Spinal cord (tissue), 10 donors: Measurements from ENCODE around the gene ARHGAP9. TPM values are rescaled to one million over a fixed set of nuclear protein-coding genes. Genes with fewer than 3 reads are reported as not detected.
A peak's percentile ranks its signal among the peaks of the same experiment; 100 is the strongest.

Experiments
- DNase-seq, 6 donors: peaks; one replicate each; pipeline versions ENCODE4 v3.0.0 to v3.0.0-alpha.2; 2013 to 2015; ENCODE audit warnings: low spot score in 6 of 6, low read depth in 4 of 6
- H3K27ac ChIP-seq: one replicate; pipeline ENCODE4 v1.5.1; 2013; ENCODE audit warnings: low read depth, low read length, control low read depth
- H3K27me3 ChIP-seq: one replicate; pipeline ENCODE4 v1.6.1; 2013; ENCODE audit warnings: low read length; ENCODE audit not compliant: control insufficient read depth, insufficient read depth
- H3K36me3 ChIP-seq: one replicate; pipeline ENCODE4 v1.6.1; 2013; ENCODE audit warnings: low read length; ENCODE audit not compliant: control insufficient read depth, insufficient read depth
- H3K4me1 ChIP-seq: one replicate; pipeline ENCODE4 v1.6.1; 2013; ENCODE audit warnings: low read length; ENCODE audit not compliant: control insufficient read depth, insufficient read depth
- H3K4me3 ChIP-seq: one replicate; pipeline ENCODE4 v1.5.1; 2013; ENCODE audit warnings: low read depth, low read length, control low read depth
- H3K9me3 ChIP-seq: one replicate; pipeline ENCODE4 v1.6.1; 2013; ENCODE audit warnings: low read length; ENCODE audit not compliant: control insufficient read depth, insufficient read depth
- WGBS: methylation state at CpG from one replicate; pipeline ENCODE4 v1.1.5; 2013; ENCODE audit warnings: missing lambda C conversion rate; ENCODE audit not compliant: insufficient coverage; 5-methylcytosine and 5-hydroxymethylcytosine counted together
- polyA plus RNA-seq, 2 donors: library from polyadenylated mRNA; unstranded; fragments of 120-200 nt; gene quantifications; one replicate each; pipeline ENCODE4 v1.2.1, GENCODE V29; 2013; ENCODE audit not compliant: insufficient read length in 2 of 2
- total RNA-seq, 2 donors: library from RNA; depleted of rRNA in 1 of 2; stranded (reverse); fragments of 120-200 nt in 1 of 2; fragments of >200 nt in 1 of 2; gene quantifications; one replicate each; pipeline versions ENCODE4 v1.2.3 to v1.2.4, GENCODE V29; 2013 to 2014
- donor health status: healthy.

The ARHGAP9 gene
- total and polyA plus RNA-seq, 4 donors = 4.8 to 6.5 (median 5.3) TPM

DNA sequence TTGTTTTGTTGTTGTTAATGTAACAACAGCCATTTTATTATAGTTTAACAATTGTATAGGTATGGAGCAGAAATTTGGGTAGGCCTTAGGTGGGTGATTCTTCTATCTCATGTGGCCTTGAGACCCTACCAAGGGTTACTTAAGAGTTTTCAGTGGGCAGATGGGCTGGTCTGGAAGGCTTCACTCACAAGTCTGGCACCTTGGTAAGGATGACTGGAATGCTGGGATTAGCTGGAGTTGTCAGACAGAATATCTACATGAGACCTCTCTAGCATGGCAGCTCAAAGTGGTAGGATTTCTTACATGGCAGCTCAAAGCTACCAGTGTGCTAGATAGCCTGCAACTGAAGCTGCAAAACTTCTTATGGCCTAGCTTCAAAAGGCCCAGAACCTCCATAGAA is 6.0 kb upstream of the ARHGAP9 start:
- no peak overlapping the region for H3K4me3 ChIP-seq
- peaks cover 16% of the 10 kb centered on the region for H3K4me1 ChIP-seq
- DNase-seq = no peak
- peaks cover 11% of the 10 kb centered on the region for H3K36me3 ChIP-seq
- no peaks in the 10 kb centered on the region for H3K27me3 ChIP-seq
- H3K9me3 ChIP-seq = no peaks in the 10 kb centered on the region
- no peak overlapping the region for H3K27ac ChIP-seq

DNA sequence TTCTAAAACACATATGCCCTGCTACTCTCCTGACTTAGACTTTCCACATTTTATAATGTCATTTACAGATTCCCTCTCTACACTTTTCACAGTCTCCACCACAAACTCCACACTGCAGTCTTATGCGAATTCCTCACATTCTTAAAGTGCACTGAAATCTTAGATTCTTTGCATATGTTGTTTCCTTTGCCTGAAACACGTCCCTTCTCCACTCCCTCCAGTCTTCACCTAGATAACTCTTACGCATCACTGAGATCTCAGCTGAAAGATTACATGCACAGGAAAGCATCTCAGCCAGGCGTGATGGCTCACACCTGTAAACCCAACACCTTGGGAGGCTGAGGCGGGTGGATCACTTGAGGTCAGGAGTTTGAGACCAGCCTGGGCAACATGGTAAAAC is 3.8 kb upstream of the ARHGAP9 start:
- Histone ChIP-seq H3K27ac (no peak overlapping the region), H3K4me3 (no peak overlapping the region), H3K4me1 (peaks cover 7% of the 10 kb centered on the region), H3K27me3 (peaks cover 18% of the 10 kb centered on the region), H3K9me3 (no peaks in the 10 kb centered on the region), H3K36me3 (peaks cover 4% of the 10 kb centered on the region)
- WGBS = 60% methylated on average over 4 of the region's 5 CpGs
- no peak for DNase-seq

DNA sequence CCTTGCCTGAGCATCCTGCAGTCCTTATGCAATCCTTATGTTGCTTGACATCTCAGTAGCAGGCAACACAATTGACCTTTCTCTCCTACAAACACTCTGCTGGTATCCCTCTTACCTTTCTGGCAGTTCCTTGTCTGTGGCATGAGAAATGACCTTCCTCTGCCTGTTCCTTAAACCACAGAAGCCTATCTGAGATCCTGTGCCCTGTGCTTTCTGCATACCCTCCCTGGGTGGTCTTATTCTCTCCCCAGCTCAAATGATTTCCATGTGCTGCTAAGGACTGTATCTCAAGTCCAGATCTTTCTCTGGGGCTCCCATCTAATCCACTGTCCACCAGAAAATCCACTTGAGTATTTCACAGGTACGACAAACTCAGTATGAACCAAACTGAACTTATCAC is 2.0 kb upstream of the ARHGAP9 start:
- no peak for DNase-seq
- Histone ChIP-seq H3K36me3 (no peaks in the 10 kb centered on the region), H3K27me3 (peaks cover 33% of the 10 kb centered on the region), H3K9me3 (no peaks in the 10 kb centered on the region), H3K4me3 (no peak overlapping the region), H3K4me1 (peaks cover under 1% of the 10 kb centered on the region), H3K27ac (no peak overlapping the region)
- no CpG with 5 or more reads among the region's 1 CpG for WGBS

DNA sequence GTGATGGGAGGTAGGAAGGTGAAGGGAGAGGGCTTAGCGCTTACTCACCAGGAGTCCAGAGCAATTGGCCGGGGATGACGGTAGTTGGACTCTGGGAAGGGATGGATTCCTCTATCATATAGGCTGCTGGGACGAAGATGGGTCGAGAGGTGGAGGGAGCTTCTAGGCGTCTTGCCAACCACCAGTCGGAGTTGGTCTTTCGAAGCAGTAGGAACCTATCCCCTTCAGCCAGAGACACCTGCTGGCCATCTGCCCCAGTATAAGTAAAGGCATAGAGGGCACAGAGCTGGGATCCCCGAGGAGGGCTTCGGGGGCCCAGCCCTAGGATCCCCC is 657 bp downstream of the ARHGAP9 start:
- 83% methylated on average over 8 of the region's 10 CpGs for WGBS
- Histone ChIP-seq H3K4me3 (no peak overlapping the region), H3K9me3 (no peaks in the 10 kb centered on the region), H3K27ac (no peak overlapping the region), H3K4me1 (peaks cover 21% of the 10 kb centered on the region), H3K36me3 (no peaks in the 10 kb centered on the region), H3K27me3 (peaks cover 60% of the 10 kb centered on the region)
- no peak for DNase-seq

DNA sequence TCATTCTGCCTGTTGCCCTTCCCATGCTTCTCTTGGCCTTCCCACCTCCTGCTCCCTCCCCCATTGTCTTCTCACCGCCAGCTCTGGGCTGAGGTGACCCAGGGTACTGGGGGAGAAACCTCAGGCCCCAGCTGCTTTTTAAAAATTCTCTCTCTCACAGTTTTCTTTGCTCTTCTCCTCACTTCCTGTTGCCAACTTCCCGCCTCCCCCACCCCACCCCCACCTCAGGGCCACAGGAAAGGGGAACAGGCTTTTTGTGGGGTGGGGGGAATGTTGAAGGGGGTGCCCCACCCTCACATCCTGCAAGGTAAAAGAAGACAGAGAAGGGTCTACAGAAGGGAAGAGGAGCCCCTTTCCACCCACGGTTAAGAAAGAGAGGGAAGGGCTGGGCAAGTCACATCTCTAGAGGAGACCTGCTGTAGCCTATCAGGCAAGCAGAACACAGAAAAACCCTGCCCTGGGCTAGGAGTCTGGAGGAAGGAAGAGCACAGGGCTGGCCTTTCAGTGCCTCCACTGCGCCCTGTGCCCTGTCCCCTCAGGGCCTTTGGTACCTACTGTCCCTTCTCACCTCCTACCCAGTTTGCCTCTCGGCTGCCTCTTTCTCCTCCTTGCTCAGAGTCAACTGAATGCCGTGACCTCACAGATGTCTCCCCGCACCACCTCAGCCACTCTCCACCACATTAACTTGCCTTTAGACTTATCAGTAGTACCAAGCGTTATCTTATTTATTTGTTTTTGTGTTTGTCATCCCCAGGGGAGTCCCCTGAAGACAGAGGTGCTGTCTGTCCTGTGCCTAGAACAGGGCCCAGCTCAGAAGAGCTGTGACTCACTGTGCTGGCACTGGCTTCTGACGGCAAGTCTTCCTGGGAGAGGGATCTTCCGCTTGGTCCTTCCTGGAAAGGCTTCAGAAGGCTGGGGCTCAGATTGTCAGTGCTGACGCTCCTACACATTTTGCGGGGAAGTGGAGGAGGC is 1.7 kb downstream of the ARHGAP9 start:
- Histone ChIP-seq H3K9me3 (no peaks in the 10 kb centered on the region), H3K4me3 (no peak overlapping the region), H3K36me3 (no peaks in the 10 kb centered on the region), H3K27ac (no peak overlapping the region), H3K4me1 (peaks cover 21% of the 10 kb centered on the region), H3K27me3 (peaks cover 67% of the 10 kb centered on the region)
- WGBS = 69% methylated on average over 9 of the region's 12 CpGs
- DNase-seq = no peak

DNA sequence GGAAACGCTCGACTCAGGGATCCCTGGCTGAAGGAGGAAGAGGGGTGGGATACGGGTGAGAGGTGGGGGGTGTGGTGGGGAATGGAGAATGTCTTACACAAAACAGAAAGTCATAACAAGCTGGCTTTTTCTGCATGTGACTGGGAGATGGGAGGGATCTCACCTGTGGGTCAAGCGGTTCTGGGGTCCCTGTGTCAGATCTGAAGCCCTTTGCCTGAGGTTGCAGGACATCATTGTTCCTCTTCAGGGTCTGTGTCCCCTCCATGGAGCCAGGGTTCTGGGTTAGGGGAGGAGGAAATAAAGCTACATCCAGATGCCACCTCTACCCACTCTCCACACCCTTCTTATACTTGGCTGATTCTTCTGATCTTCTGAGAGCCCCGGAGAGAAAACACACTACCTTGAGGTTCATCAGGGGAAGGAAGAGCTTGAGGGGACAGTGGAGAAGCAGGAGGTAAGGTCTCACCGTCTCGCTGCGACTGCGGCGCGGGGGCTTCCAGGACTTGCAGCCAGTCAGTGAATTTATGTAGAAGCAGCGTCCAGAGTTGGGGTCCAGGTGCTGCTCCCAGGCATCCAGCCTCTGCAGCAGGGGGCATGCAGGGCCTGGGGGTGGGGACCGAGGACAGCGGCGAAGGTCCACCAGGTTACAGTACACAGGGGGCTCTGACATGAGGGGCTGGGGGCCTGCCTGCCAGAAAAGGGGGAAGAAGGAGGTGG is 2.5 kb downstream of the ARHGAP9 start:
- 76% methylated on average over 15 of the region's 15 CpGs for WGBS
- Histone ChIP-seq H3K4me1 (peaks cover 21% of the 10 kb centered on the region), H3K9me3 (no peaks in the 10 kb centered on the region), H3K4me3 (no peak overlapping the region), H3K27me3 (peaks cover 72% of the 10 kb centered on the region), H3K27ac (no peak overlapping the region), H3K36me3 (no peaks in the 10 kb centered on the region)
- DNase-seq = no peak

DNA sequence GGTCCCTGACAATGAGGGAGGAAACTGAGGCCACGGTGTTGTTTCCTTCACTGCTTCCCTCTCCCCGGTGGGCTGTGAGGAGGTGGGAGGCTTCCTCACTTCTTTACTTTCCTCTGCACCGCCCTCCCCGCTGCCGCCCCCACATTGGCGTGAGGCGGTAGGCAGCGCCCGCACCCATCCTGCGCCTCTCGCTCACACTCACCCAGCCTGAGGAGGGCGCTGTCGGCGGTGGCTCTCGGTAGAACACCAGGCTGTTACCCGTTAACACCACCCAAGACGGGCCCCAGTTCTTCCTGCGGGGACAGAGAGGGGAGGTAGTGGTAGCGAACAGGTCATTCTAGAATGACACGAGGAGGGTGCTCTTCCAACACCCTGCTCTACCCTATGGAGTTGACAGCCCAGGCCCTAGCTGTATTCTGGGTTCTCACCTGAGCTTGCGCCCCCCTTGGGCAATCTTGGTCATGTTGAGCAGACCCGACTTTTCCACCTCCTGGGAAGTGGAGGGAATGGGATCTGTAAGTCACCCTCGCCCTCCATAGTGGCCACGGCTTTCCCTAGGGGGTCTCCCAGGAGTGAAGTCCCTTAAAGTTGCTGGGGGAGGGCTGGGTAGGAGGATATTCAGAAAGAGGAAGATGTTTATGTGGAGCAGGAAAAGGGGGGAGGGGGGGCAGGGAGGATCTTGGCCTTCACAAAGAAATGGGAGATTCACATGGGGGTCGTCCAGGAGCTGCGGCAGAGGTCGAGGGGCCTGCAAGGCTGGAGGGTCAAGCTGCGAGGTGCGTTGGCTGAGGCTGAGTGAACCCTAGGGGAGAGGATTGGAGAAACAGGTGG is 3.3 kb downstream of the ARHGAP9 start:
- peaks cover 21% of the 10 kb centered on the region for H3K4me1 ChIP-seq
- no peaks in the 10 kb centered on the region for H3K36me3 ChIP-seq
- DNase-seq = no peak
- no peaks in the 10 kb centered on the region for H3K9me3 ChIP-seq
- no peak overlapping the region for H3K27ac ChIP-seq
- peaks cover 76% of the 10 kb centered on the region for H3K27me3 ChIP-seq
- H3K4me3 ChIP-seq = no peak overlapping the region
- 38% methylated on average over 11 of the region's 29 CpGs for WGBS

DNA sequence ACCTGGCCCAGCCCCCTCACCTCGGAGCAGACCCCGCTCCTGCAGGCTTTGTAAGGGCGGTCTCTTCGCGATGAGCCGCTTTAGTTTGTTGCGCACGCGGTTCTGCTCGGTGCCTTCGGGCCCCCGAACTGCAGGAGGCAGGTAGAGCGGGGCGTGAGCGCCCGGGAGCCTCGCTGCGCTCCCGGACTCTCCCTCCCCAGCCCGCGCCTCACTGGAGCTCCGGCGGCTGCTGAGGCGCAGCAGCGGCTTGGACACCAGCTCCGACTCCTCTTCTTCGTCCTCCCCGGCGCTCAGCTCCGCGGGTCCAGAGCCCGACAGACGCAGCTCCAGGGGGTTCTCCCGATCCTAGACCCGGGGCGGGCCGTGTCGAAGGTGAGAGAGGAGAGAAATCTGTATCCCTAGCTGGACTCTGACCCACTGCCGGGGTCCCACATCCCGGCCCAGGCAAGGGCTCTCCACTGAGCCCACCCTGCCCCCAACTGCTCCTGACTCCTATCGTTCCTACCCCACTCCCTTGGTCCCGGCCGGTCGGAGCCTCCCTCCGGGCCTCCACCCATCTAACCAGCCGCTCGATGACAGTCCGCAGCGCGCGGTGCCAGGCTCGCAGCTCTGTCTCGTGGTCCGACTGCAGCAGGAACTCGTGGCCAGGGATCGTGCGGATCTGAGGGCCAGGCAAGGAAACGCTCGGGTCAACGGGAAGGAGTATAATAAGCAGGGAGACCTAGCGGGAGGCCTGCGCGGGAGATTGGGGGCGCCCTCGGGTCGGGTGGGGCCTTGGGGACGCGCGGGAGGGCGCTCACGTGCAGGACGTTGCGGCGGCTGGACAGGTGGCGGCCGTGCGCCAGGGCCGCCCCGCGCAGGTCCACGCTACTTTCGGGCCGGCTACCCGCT is 4.2 kb downstream of the ARHGAP9 start:
- H3K27ac ChIP-seq = no peak overlapping the region
- H3K27me3 ChIP-seq = peaks cover 76% of the 10 kb centered on the region
- 1% methylated on average over 83 of the region's 84 CpGs for WGBS
- H3K9me3 ChIP-seq = no peaks in the 10 kb centered on the region
- H3K4me3 ChIP-seq = peak overlapping the region; percentile 21
- H3K36me3 ChIP-seq = peaks cover 3% of the 10 kb centered on the region
- peaks cover 21% of the 10 kb centered on the region for H3K4me1 ChIP-seq
- peak in 2 of 6 donors; percentile 24 to 36 for DNase-seq

DNA sequence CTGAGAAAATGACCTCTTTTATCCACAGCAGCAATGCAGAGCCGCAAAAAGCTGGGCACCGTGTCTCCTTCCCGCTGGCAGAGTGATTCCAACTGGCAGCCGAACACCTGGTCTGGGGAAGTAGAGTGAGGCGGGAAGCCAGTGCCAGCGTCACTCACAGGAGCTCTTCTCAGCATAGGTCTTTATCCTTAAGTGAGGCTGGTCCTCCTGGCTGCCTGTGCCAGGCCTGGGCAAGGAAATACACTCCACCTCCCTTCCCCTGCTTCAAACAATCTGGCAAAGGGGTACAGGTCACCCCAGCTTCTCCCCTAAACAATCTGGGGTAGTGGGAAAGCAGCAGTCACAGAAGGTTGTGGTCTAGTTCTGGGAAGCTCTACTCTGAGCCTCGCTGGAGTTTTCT is 4.8 kb downstream of the ARHGAP9 start:
- H3K4me3 ChIP-seq = no peak overlapping the region
- no peak overlapping the region for H3K27ac ChIP-seq
- peaks cover 71% of the 10 kb centered on the region for H3K27me3 ChIP-seq
- H3K36me3 ChIP-seq = peaks cover 7% of the 10 kb centered on the region
- H3K4me1 ChIP-seq = peaks cover 21% of the 10 kb centered on the region
- WGBS = 43% methylated on average over 6 of the region's 7 CpGs
- H3K9me3 ChIP-seq = no peaks in the 10 kb centered on the region
- DNase-seq = no peak
